Liver (tissue), 3 donors: ENCODE results near the gene JAG1.

Experiments
- GABPA ChIP-seq, 2 donors: IDR thresholded peaks in 1 of 2; conservative IDR thresholded peaks in 1 of 2; 2 replicates each; pipeline ENCODE4 v1.6.1; 2016; ENCODE audit warnings: antibody characterized with exemption in 2 of 2, mild to moderate bottlenecking in 1 of 2, moderate library complexity in 1 of 2
- RAD21 ChIP-seq, 2 donors: IDR thresholded peaks; 2 replicates each; pipeline ENCODE4 v1.6.1; 2016; ENCODE audit warnings: antibody characterized with exemption in 2 of 2, mild to moderate bottlenecking in 2 of 2
- YY1 ChIP-seq: IDR thresholded peaks from 2 replicates; pipeline ENCODE4 v1.6.1; 2016; ENCODE audit warnings: antibody characterized with exemption, mild to moderate bottlenecking
- TF ChIP-seq, protein P1 (sequence below): fragments of 150-350 bp; IDR thresholded peaks from 2 replicates; pipeline ENCODE4 v1.5.1; 2017; ENCODE audit warnings: improper control_type of control experiment, low read depth, low read length; ENCODE audit not compliant: missing input control
- TF ChIP-seq, protein P2 (sequence below): IDR thresholded peaks from 2 replicates; pipeline ENCODE4 v1.6.1; 2016; ENCODE audit warnings: antibody characterized with exemption, mild to moderate bottlenecking
- TF ChIP-seq, protein P3 (sequence below): IDR thresholded peaks from 2 replicates; pipeline ENCODE4 v1.6.1; 2016; ENCODE audit warnings: antibody characterized with exemption
- donor health status: healthy.
- donor health status: healthy.

DNA sequence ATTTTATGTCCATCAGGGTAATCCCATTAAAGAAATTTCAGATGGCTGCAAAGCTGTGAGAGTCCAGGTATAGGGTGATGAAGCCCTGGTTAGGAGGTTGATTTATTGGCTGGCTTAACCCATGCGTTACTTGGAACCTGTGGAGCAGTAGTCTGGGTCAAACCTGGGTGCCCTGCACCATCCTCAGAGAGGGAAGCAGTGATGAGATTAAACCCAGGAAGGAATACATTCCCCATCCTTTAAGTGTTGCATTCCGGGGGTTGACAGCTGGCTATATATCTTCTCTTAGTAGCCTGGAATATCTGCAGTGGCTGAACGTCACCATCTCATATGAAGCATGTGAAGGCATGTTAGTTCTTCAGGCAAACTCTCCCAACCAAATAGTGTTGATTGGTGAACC lies 44.9 kb upstream of the JAG1 start:
- TF ChIP-seq, protein P1, sequence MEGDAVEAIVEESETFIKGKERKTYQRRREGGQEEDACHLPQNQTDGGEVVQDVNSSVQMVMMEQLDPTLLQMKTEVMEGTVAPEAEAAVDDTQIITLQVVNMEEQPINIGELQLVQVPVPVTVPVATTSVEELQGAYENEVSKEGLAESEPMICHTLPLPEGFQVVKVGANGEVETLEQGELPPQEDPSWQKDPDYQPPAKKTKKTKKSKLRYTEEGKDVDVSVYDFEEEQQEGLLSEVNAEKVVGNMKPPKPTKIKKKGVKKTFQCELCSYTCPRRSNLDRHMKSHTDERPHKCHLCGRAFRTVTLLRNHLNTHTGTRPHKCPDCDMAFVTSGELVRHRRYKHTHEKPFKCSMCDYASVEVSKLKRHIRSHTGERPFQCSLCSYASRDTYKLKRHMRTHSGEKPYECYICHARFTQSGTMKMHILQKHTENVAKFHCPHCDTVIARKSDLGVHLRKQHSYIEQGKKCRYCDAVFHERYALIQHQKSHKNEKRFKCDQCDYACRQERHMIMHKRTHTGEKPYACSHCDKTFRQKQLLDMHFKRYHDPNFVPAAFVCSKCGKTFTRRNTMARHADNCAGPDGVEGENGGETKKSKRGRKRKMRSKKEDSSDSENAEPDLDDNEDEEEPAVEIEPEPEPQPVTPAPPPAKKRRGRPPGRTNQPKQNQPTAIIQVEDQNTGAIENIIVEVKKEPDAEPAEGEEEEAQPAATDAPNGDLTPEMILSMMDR = no peak
- TF ChIP-seq GABPA (IDR thresholded peaks at IDR 0.05 in 1 of 2, conservative IDR thresholded peaks at IDR 0.05 in 1 of 2) (no peak), YY1 (no peak), RAD21 (IDR thresholded peaks at IDR 0.05) (no peak)
- TF ChIP-seq, protein P2, sequence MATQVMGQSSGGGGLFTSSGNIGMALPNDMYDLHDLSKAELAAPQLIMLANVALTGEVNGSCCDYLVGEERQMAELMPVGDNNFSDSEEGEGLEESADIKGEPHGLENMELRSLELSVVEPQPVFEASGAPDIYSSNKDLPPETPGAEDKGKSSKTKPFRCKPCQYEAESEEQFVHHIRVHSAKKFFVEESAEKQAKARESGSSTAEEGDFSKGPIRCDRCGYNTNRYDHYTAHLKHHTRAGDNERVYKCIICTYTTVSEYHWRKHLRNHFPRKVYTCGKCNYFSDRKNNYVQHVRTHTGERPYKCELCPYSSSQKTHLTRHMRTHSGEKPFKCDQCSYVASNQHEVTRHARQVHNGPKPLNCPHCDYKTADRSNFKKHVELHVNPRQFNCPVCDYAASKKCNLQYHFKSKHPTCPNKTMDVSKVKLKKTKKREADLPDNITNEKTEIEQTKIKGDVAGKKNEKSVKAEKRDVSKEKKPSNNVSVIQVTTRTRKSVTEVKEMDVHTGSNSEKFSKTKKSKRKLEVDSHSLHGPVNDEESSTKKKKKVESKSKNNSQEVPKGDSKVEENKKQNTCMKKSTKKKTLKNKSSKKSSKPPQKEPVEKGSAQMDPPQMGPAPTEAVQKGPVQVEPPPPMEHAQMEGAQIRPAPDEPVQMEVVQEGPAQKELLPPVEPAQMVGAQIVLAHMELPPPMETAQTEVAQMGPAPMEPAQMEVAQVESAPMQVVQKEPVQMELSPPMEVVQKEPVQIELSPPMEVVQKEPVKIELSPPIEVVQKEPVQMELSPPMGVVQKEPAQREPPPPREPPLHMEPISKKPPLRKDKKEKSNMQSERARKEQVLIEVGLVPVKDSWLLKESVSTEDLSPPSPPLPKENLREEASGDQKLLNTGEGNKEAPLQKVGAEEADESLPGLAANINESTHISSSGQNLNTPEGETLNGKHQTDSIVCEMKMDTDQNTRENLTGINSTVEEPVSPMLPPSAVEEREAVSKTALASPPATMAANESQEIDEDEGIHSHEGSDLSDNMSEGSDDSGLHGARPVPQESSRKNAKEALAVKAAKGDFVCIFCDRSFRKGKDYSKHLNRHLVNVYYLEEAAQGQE = no peak
- TF ChIP-seq, protein P3, sequence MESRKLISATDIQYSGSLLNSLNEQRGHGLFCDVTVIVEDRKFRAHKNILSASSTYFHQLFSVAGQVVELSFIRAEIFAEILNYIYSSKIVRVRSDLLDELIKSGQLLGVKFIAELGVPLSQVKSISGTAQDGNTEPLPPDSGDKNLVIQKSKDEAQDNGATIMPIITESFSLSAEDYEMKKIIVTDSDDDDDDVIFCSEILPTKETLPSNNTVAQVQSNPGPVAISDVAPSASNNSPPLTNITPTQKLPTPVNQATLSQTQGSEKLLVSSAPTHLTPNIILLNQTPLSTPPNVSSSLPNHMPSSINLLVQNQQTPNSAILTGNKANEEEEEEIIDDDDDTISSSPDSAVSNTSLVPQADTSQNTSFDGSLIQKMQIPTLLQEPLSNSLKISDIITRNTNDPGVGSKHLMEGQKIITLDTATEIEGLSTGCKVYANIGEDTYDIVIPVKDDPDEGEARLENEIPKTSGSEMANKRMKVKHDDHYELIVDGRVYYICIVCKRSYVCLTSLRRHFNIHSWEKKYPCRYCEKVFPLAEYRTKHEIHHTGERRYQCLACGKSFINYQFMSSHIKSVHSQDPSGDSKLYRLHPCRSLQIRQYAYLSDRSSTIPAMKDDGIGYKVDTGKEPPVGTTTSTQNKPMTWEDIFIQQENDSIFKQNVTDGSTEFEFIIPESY = no peak
